ENCODE data around the gene KCNN4. TPM values are rescaled to one million over a fixed set of nuclear protein-coding genes. Genes with fewer than 3 reads are reported as not detected.

KCNN4 gene
- polyA plus RNA-seq, 1 of the 3 experiments (the other 2 are of a cell fraction): 22.2 TPM

- Histone ChIP-seq H3K4me3 (ENCODE audit: low read depth in 2 of 2, low read length in 1 of 2) (no peak overlapping the region), H3K9me2 (no peaks in the 10 kb centered on the region), H3F3A (replicated peaks; ENCODE audit: insufficient read depth) (no peaks in the 10 kb centered on the region), H4K20me1 (ENCODE audit: insufficient read depth) (no peaks in the 10 kb centered on the region), H3K9me3 (no peaks in the 10 kb centered on the region), H3K4me2 (no peak overlapping the region), H3K36me3 (replicated peaks in 1 of 2; ENCODE audit: control insufficient read depth in 1 of 2, insufficient read depth in 2 of 2, low read length in 1 of 2) (no peaks in the 10 kb centered on the region), H3K27me3 (ENCODE audit: insufficient read depth) (peaks cover 12% of the 10 kb centered on the region; the same call in 1 of the 2 replicates), H3K4me1 (ENCODE audit: control insufficient read depth in 1 of 2, insufficient read depth in 2 of 2, low read depth in 1 of 2, low read length in 1 of 2) (no peaks in the 10 kb centered on the region), H3K9ac (no peak overlapping the region), H3K79me2 (ENCODE audit: insufficient read depth) (no peaks in the 10 kb centered on the region), H2AFZ (ENCODE audit: low read depth) (no peak overlapping the region), H3K27ac (ENCODE audit: low read depth in 2 of 2, low read length in 1 of 2) (no peak overlapping the region)
- peak; percentile 36; the same call in 1 of the 2 replicates for TF ChIP-seq SMC3 (IDR thresholded peaks at IDR 0.05; ENCODE audit: low read depth, low read length)
- peak; percentile 71 for TF ChIP-seq RAD21 (IDR thresholded peaks at IDR 0.05; ENCODE audit: low read length)
- TF ChIP-seq CTCF (IDR thresholded peaks at IDR 0.05): peak; percentile 67
- TF ChIP-seq POLR2AphosphoS5 (IDR thresholded peaks at IDR 0.05; ENCODE audit: low read depth, low read length): no peak
- no peak for TF ChIP-seq FOXM1 (IDR thresholded peaks at IDR 0.05; ENCODE audit: low read depth)
- no peak for TF ChIP-seq MEF2A (IDR thresholded peaks at IDR 0.05; ENCODE audit: borderline replicate concordance, low read depth)
- TF ChIP-seq YY1 (IDR thresholded peaks at IDR 0.05; ENCODE audit: low read depth): no peak
- no peak for TF ChIP-seq ZBTB33 (IDR thresholded peaks at IDR 0.05; ENCODE audit: borderline replicate concordance, low read depth)
- WGBS (ENCODE audit: low lambda C conversion rate): 5% methylated on average over 8 of the region's 8 CpGs
- ChIA-PET CTCF (interaction anchor here (0.6 to 2.4 kb wide), 32 partner anchors 8 to 235 kb away, joined by 3 to 21 read pairs (median 4); partner anchors contain the start of genes ZNF283 and ZNF576), POLR2A (no interaction called here)
- DNase-seq: peak; percentile 55
Measured at GRCh38 chr19:43809762-43810696, 29.3 kb upstream of the KCNN4 start.

GRCh38 chr19:43807651-43808050, 26.9 kb upstream of the KCNN4 start:
- Histone ChIP-seq H3K4me2 (no peak overlapping the region), H3F3A (replicated peaks; ENCODE audit: insufficient read depth) (no peaks in the 10 kb centered on the region), H3K36me3 (replicated peaks in 1 of 2; ENCODE audit: control insufficient read depth in 1 of 2, insufficient read depth in 2 of 2, low read length in 1 of 2) (no peaks in the 10 kb centered on the region), H3K9me2 (no peaks in the 10 kb centered on the region), H3K79me2 (ENCODE audit: insufficient read depth) (no peaks in the 10 kb centered on the region), H4K20me1 (ENCODE audit: insufficient read depth) (no peaks in the 10 kb centered on the region), H3K9ac (no peak overlapping the region), H3K27ac (ENCODE audit: low read depth in 2 of 2, low read length in 1 of 2) (no peak overlapping the region), H3K4me1 (ENCODE audit: control insufficient read depth in 1 of 2, insufficient read depth in 2 of 2, low read depth in 1 of 2, low read length in 1 of 2) (no peaks in the 10 kb centered on the region), H3K27me3 (ENCODE audit: insufficient read depth) (peaks cover 8% of the 10 kb centered on the region; the same call in 1 of the 2 replicates), H2AFZ (ENCODE audit: low read depth) (no peak overlapping the region), H3K4me3 (ENCODE audit: low read depth in 2 of 2, low read length in 1 of 2) (no peak overlapping the region), H3K9me3 (no peaks in the 10 kb centered on the region)
- CTCF ChIA-PET: no interaction called here
- TF ChIP-seq USF2 (IDR thresholded peaks at IDR 0.05; ENCODE audit: borderline replicate concordance, low read depth, low read length): no peak
- TF ChIP-seq RAD21 (IDR thresholded peaks at IDR 0.05; ENCODE audit: low read length): no peak
- TF ChIP-seq USF1 (IDR thresholded peaks at IDR 0.05; ENCODE audit: borderline replicate concordance, low read depth): no peak
- POLR2A ChIA-PET: interaction anchor here (0.6 kb wide), 1 partner anchor 404 kb away, joined by 3 read pairs; the partner anchor contains the start of gene ZNF227
- no peak for DNase-seq

Measured in SK-N-SH (cell line).